ENCODE results near the gene FGD4.

Gene FGD4

GRCh38 chr12:32585680-32586079 is 186.3 kb downstream of the FGD4 start:
- no peak for DNase-seq (ENCODE audit: extremely low read depth, low read depth)
- TF ChIP-seq CTCF (IDR thresholded peaks at IDR 0.05; ENCODE audit: low read depth, low read length) = no peak

GRCh38 chr12:32586390-32586789 is 187.0 kb downstream of the FGD4 start:
- no peak for DNase-seq (ENCODE audit: extremely low read depth, low read depth)
- TF ChIP-seq CTCF (IDR thresholded peaks at IDR 0.05; ENCODE audit: low read depth, low read length) = no peak

GRCh38 chr12:32587581-32588495 is 188.5 kb downstream of the FGD4 start:
- TF ChIP-seq CTCF (IDR thresholded peaks at IDR 0.05; ENCODE audit: low read depth, low read length) = no peak
- no peak for DNase-seq (ENCODE audit: extremely low read depth, low read depth)

- no peak for DNase-seq (ENCODE audit: extremely low read depth, low read depth)
- TF ChIP-seq CTCF (IDR thresholded peaks at IDR 0.05; ENCODE audit: low read depth, low read length) = no peak
Observed at GRCh38 chr12:32588604-32589003, 189.2 kb downstream of the FGD4 start.

GRCh38 chr12:32589165-32589865 is 190.0 kb downstream of the FGD4 start:
- DNase-seq (ENCODE audit: extremely low read depth, low read depth) = no peak

GRCh38 chr12:32595251-32595650 is 195.9 kb downstream of the FGD4 start:
- TF ChIP-seq CTCF (IDR thresholded peaks at IDR 0.05; ENCODE audit: low read depth, low read length) = no peak
- DNase-seq (ENCODE audit: extremely low read depth, low read depth) = no peak

More at GRCh38 chr12:32589165-32589865, 190.0 kb downstream of the FGD4 start:
- TF ChIP-seq CTCF (IDR thresholded peaks at IDR 0.05; ENCODE audit: low read depth, low read length) = no peak

GRCh38 chr12:32596030-32596429 is 196.7 kb downstream of the FGD4 start:
- TF ChIP-seq CTCF (IDR thresholded peaks at IDR 0.05; ENCODE audit: low read depth, low read length) = no peak
- no peak for DNase-seq (ENCODE audit: extremely low read depth, low read depth)
